NCI-H774 (cell line): Measurements from ENCODE around the gene SGCB.
A peak's percentile ranks its signal among the peaks of the same experiment; 100 is the strongest.
"Not testable (repeated sequence)": the region's sequence is repeated elsewhere in the genome, so short reads cannot be mapped to it uniquely, and the experiment has no call there.

Source experiments
- DNase-seq: peaks from one replicate; lab custom pipeline; 2025; lab: John Stamatoyannopoulos, UW

Gene SGCB

GRCh38 chr4:52038103-52038912 is at the start of gene SGCB:
Gene SGCB (minus strand): TSS chr4:52038299. CDS start chr4:52038259, 40 bp downstream.
- DNase-seq = peak; percentile 58

- not testable (repeated sequence) for DNase-seq
Observed at GRCh38 chr4:52086425-52086824, 48.3 kb upstream of the SGCB start.

- no peak for DNase-seq
Observed at GRCh38 chr4:52081216-52081615, 43.1 kb upstream of the SGCB start.

GRCh38 chr4:52079659-52080058 is 41.6 kb upstream of the SGCB start:
- no peak for DNase-seq

GRCh38 chr4:52076731-52077130 is 38.6 kb upstream of the SGCB start:
- no peak for DNase-seq

- no peak for DNase-seq
Observed at GRCh38 chr4:52071791-52072546, 33.9 kb upstream of the SGCB start.

- no peak for DNase-seq
Observed at GRCh38 chr4:52069571-52069970, 31.5 kb upstream of the SGCB start.

- DNase-seq = no peak
Observed at GRCh38 chr4:52059372-52059771, 21.3 kb upstream of the SGCB start.

- DNase-seq = no peak
Observed at GRCh38 chr4:52058275-52058674, 20.2 kb upstream of the SGCB start.

GRCh38 chr4:52057196-52057595 is 19.1 kb upstream of the SGCB start:
- no peak for DNase-seq

GRCh38 chr4:52054254-52054653 is 16.2 kb upstream of the SGCB start:
- DNase-seq = no peak

- no peak for DNase-seq
Observed at GRCh38 chr4:52052475-52052780, 14.3 kb upstream of the SGCB start.

- peak; percentile 55 for DNase-seq
Observed at GRCh38 chr4:52051615-52052474, 13.7 kb upstream of the SGCB start.

- no peak for DNase-seq
Observed at GRCh38 chr4:52051213-52051614, 13.1 kb upstream of the SGCB start, which contains the start of gene SPATA18. Gene SPATA18 (plus strand): TSS chr4:52051304. CDS start chr4:52051705, 401 bp downstream.

- DNase-seq = no peak
Observed at GRCh38 chr4:52049266-52049665, 11.2 kb upstream of the SGCB start.

GRCh38 chr4:52045028-52045427 is 6.9 kb upstream of the SGCB start:
- no peak for DNase-seq

- DNase-seq = no peak
Observed at GRCh38 chr4:52037689-52038102, 403 bp downstream of the SGCB start.

- no peak for DNase-seq
Observed at GRCh38 chr4:52036886-52037530, 1.1 kb downstream of the SGCB start.

GRCh38 chr4:52035190-52035589 is 2.9 kb downstream of the SGCB start:
- DNase-seq = no peak

- no peak for DNase-seq
Observed at GRCh38 chr4:52032005-52032404, 6.1 kb downstream of the SGCB start.

GRCh38 chr4:52028970-52029369 is 9.1 kb downstream of the SGCB start:
- DNase-seq = no peak
